Measurements from ENCODE around the gene YIPF3.
"Not testable (repeated sequence)": the region's sequence is repeated elsewhere in the genome, so short reads cannot be mapped to it uniquely, and the experiment has no call there.

Gene YIPF3

GRCh38 chr6:43516697-43517504 lies at the start of gene YIPF3, which contains the start of gene POLR1C:
YIPF3 (minus strand) TSS chr6:43516926; CDS start chr6:43516807, 119 bp downstream.
POLR1C (plus strand) TSS chr6:43517089; CDS start chr6:43517110, 21 bp downstream.
- peak; percentile 99 for DNase-seq (ENCODE audit: low spot score)

GRCh38 chr6:43559328-43559727 lies 42.6 kb upstream of the YIPF3 start:
- DNase-seq (ENCODE audit: low spot score) = no peak

GRCh38 chr6:43557620-43558019 lies 40.9 kb upstream of the YIPF3 start:
- not testable (repeated sequence) for DNase-seq (ENCODE audit: low spot score)

- DNase-seq (ENCODE audit: low spot score) = no peak
These were observed 30.5 kb upstream of the YIPF3 start for GRCh38 chr6:43547222-43547621.

- no peak for DNase-seq (ENCODE audit: low spot score)
These were observed 27.7 kb upstream of the YIPF3 start for GRCh38 chr6:43544461-43544860.

GRCh38 chr6:43541774-43542471 lies 25.2 kb upstream of the YIPF3 start:
- no peak for DNase-seq (ENCODE audit: low spot score)

- DNase-seq (ENCODE audit: low spot score) = no peak
These were observed 23.8 kb upstream of the YIPF3 start for GRCh38 chr6:43540507-43540906.

- not testable (repeated sequence) for DNase-seq (ENCODE audit: low spot score)
These were observed 22.7 kb upstream of the YIPF3 start for GRCh38 chr6:43539409-43539808.

GRCh38 chr6:43538986-43539385 lies 22.3 kb upstream of the YIPF3 start:
- not testable (repeated sequence) for DNase-seq (ENCODE audit: low spot score)

- no peak for DNase-seq (ENCODE audit: low spot score)
These were observed 15.5 kb upstream of the YIPF3 start for GRCh38 chr6:43532201-43532600.

- no peak for DNase-seq (ENCODE audit: low spot score)
These were observed 7.8 kb upstream of the YIPF3 start for GRCh38 chr6:43524483-43524961.

- DNase-seq (ENCODE audit: low spot score) = no peak
These were observed 6.6 kb upstream of the YIPF3 start for GRCh38 chr6:43523284-43523683.

GRCh38 chr6:43522547-43523261 lies 6.0 kb upstream of the YIPF3 start:
- no peak for DNase-seq (ENCODE audit: low spot score)

- no peak for DNase-seq (ENCODE audit: low spot score)
These were observed 5.1 kb upstream of the YIPF3 start for GRCh38 chr6:43521836-43522235.

- no peak for DNase-seq (ENCODE audit: low spot score)
These were observed 3.4 kb upstream of the YIPF3 start for GRCh38 chr6:43520097-43520496.

GRCh38 chr6:43517505-43518357 lies 1.0 kb upstream of the YIPF3 start:
- DNase-seq (ENCODE audit: low spot score) = no peak

- DNase-seq (ENCODE audit: low spot score) = no peak
These were observed 394 bp downstream of the YIPF3 start for GRCh38 chr6:43516367-43516696.

- DNase-seq (ENCODE audit: low spot score) = no peak
These were observed 918 bp downstream of the YIPF3 start for GRCh38 chr6:43515808-43516207.

- DNase-seq (ENCODE audit: low spot score) = no peak
These were observed 4.8 kb downstream of the YIPF3 start for GRCh38 chr6:43511824-43512415.

- DNase-seq (ENCODE audit: low spot score) = no peak
These were observed 5.9 kb downstream of the YIPF3 start for GRCh38 chr6:43510827-43511163.

Measured in hepatic stellate cell (primary cell).